Measurements from ENCODE around the gene CENPP.

Gene CENPP

GRCh38 chr9:92425474-92425873 lies 99.7 kb downstream of the CENPP start:
- peak; percentile 46 for DNase-seq (ENCODE audit: low spot score)

GRCh38 chr9:92426501-92427145 lies 100.9 kb downstream of the CENPP start:
- no peak for DNase-seq (ENCODE audit: low spot score)

GRCh38 chr9:92429836-92430235 lies 104.1 kb downstream of the CENPP start:
- no peak for DNase-seq (ENCODE audit: low spot score)

GRCh38 chr9:92432350-92432749 lies 106.6 kb downstream of the CENPP start:
- peak; percentile 17 for DNase-seq (ENCODE audit: low spot score)

- DNase-seq (ENCODE audit: low spot score) = no peak
Measured at GRCh38 chr9:92432972-92433548, 107.3 kb downstream of the CENPP start.

- DNase-seq (ENCODE audit: low spot score) = no peak
Measured at GRCh38 chr9:92435263-92435662, 109.5 kb downstream of the CENPP start.

GRCh38 chr9:92438900-92439526 lies 113.3 kb downstream of the CENPP start:
- peak; percentile 40 for DNase-seq (ENCODE audit: low spot score)

GRCh38 chr9:92439921-92440750 lies 114.4 kb downstream of the CENPP start:
- peak; percentile 55 for DNase-seq (ENCODE audit: low spot score)

GRCh38 chr9:92440751-92441046 lies 114.9 kb downstream of the CENPP start:
- DNase-seq (ENCODE audit: low spot score) = no peak

GRCh38 chr9:92444841-92445240 lies 119.1 kb downstream of the CENPP start:
- no peak for DNase-seq (ENCODE audit: low spot score)

- DNase-seq (ENCODE audit: low spot score) = no peak
Measured at GRCh38 chr9:92446536-92446935, 120.8 kb downstream of the CENPP start.

- no peak for DNase-seq (ENCODE audit: low spot score)
Measured at GRCh38 chr9:92455217-92455616, 129.5 kb downstream of the CENPP start.

- DNase-seq (ENCODE audit: low spot score) = no peak
Measured at GRCh38 chr9:92457576-92457975, 131.8 kb downstream of the CENPP start.

GRCh38 chr9:92463387-92463786 lies 137.6 kb downstream of the CENPP start:
- no peak for DNase-seq (ENCODE audit: low spot score)

- DNase-seq (ENCODE audit: low spot score) = peak; percentile 86
Measured at GRCh38 chr9:92463984-92464383, 138.2 kb downstream of the CENPP start.

GRCh38 chr9:92467041-92467440 lies 141.3 kb downstream of the CENPP start:
- DNase-seq (ENCODE audit: low spot score) = no peak

GRCh38 chr9:92467511-92467910 lies 141.8 kb downstream of the CENPP start:
- no peak for DNase-seq (ENCODE audit: low spot score)

GRCh38 chr9:92468206-92468605 lies 142.5 kb downstream of the CENPP start:
- DNase-seq (ENCODE audit: low spot score) = peak; percentile 52

GRCh38 chr9:92474587-92474986 lies 148.8 kb downstream of the CENPP start:
- no peak for DNase-seq (ENCODE audit: low spot score)

- DNase-seq (ENCODE audit: low spot score) = no peak
Measured at GRCh38 chr9:92476962-92477361, 151.2 kb downstream of the CENPP start.

- DNase-seq (ENCODE audit: low spot score) = no peak
Measured at GRCh38 chr9:92478783-92479182, 153.0 kb downstream of the CENPP start.

- DNase-seq (ENCODE audit: low spot score) = no peak
Measured at GRCh38 chr9:92479346-92479745, 153.6 kb downstream of the CENPP start.

GRCh38 chr9:92480291-92480771 lies 154.6 kb downstream of the CENPP start:
- DNase-seq (ENCODE audit: low spot score) = no peak

All from GM03348 (cell line).